Uterus (tissue), 2 donors: ENCODE measurements around the gene NUP42.

ENCODE experiments used
- CTCF ChIP-seq, 4 experiments: fragments of 200-600 bp in 2 of 4; fragments of 450-650 bp in 2 of 4; sonication (generic) in 2 of 4; IDR thresholded peaks; one replicate each; pipeline ENCODE4 v1.5.1; 2016 to 2019; ENCODE audit warnings: antibody characterized with exemption in 4 of 4, mild to moderate bottlenecking in 2 of 4, moderate library complexity in 1 of 4
- POLR2A ChIP-seq, 2 donors: fragments of 450-650 bp; IDR thresholded peaks; one replicate each; pipeline ENCODE4 v1.6.1; 2016; ENCODE audit warnings: antibody characterized with exemption in 2 of 2, mild to moderate bottlenecking in 1 of 2, moderate library complexity in 1 of 2

GRCh38 chr7:23214423-23214822, 32.6 kb downstream of the NUP42 start:
- no peak for TF ChIP-seq CTCF (IDR thresholded peaks at IDR 0.05)
- no peak for TF ChIP-seq POLR2A (IDR thresholded peaks at IDR 0.05)
